Smooth muscle cell (in vitro differentiated cells): Measurements from ENCODE around the gene DGLUCY. TPM values are rescaled to one million over a fixed set of nuclear protein-coding genes. Genes with fewer than 3 reads are reported as not detected.
"Not testable (repeated sequence)": the region's sequence is repeated elsewhere in the genome, so short reads cannot be mapped to it uniquely, and the experiment has no call there.

ENCODE experiments used
- DNase-seq: peaks from one replicate; lab custom pipeline; 2025; ENCODE audit not compliant: unreplicated experiment; lab: John Stamatoyannopoulos, UW
- H2AFZ ChIP-seq: fragments of 200-600 bp; sonication (generic); 2 replicates; pipeline ENCODE4 v1.6.0; 2016; ENCODE audit warnings: antibody characterized with exemption, low read depth, mild to moderate bottlenecking
- H3F3A ChIP-seq: fragments of 200-600 bp; sonication (generic); 2 replicates; pipeline ENCODE4 v1.6.0; 2017; ENCODE audit warnings: antibody characterized with exemption, low read depth
- H3K27ac ChIP-seq: fragments of 200-600 bp; sonication (generic); 2 replicates; pipeline ENCODE4 v1.5.1; 2016; ENCODE audit warnings: low read depth, mild to moderate bottlenecking
- H3K27me3 ChIP-seq: fragments of 200-600 bp; sonication (generic); 2 replicates; pipeline ENCODE4 v1.6.1; 2016; ENCODE audit warnings: low read depth, mild to moderate bottlenecking
- H3K36me3 ChIP-seq: fragments of 200-600 bp; sonication (generic); 2 replicates; pipeline ENCODE4 v1.5.1; 2016; ENCODE audit warnings: low read depth
- H3K4me1 ChIP-seq: fragments of 200-600 bp; sonication (generic); 2 replicates; pipeline ENCODE4 v1.5.1; 2016; ENCODE audit warnings: low read depth
- H3K4me2 ChIP-seq: fragments of 200-600 bp; sonication (generic); 2 replicates; pipeline ENCODE4 v1.6.0; 2016; ENCODE audit warnings: mild to moderate bottlenecking
- H3K4me3 ChIP-seq: fragments of 200-600 bp; sonication (generic); 2 replicates; pipeline ENCODE4 v1.5.1; 2016; ENCODE audit warnings: mild to moderate bottlenecking
- H3K79me2 ChIP-seq: fragments of 200-600 bp; sonication (generic); 2 replicates; pipeline ENCODE4 v1.6.0; 2016; ENCODE audit warnings: low read depth, mild to moderate bottlenecking
- H3K9ac ChIP-seq: fragments of 200-600 bp; sonication (generic); 2 replicates; pipeline ENCODE4 v1.6.0; 2016; ENCODE audit warnings: low read depth
- H3K9me3 ChIP-seq: fragments of 200-600 bp; sonication (generic); replicated peaks from 2 replicates; pipeline ENCODE4 v1.5.1; 2016; ENCODE audit warnings: low read depth
- H4K20me1 ChIP-seq: fragments of 200-600 bp; sonication (generic); 2 replicates; pipeline ENCODE4 v1.6.0; 2016; ENCODE audit warnings: low read depth
- WGBS: methylation state at CpG from one replicate; pipeline ENCODE4 v1.1.7; 2016; ENCODE audit warnings: low lambda C conversion rate; 5-methylcytosine and 5-hydroxymethylcytosine counted together
- polyA plus RNA-seq: library from polyadenylated mRNA; unstranded; fragments of >200 nt; fragmentation: Nextera tagmentation; extraction: Ambion mirVana; gene quantifications from 2 replicates; pipeline ENCODE4 v1.2.1, GENCODE V29; 2016
- total RNA-seq: library from RNA; depleted of rRNA; stranded (reverse); fragments of >200 nt; gene quantifications from 2 replicates; pipeline ENCODE4 v1.2.3, GENCODE V29; 2014
- TF ChIP-seq, protein P1 (sequence below): fragments of 200-600 bp; sonication (generic); IDR thresholded peaks from 2 replicates; pipeline ENCODE4 v1.5.1; 2017; ENCODE audit warnings: borderline replicate concordance, mild to moderate bottlenecking, antibody characterized with exemption; ENCODE audit not compliant: insufficient read depth, poor library complexity, severe bottlenecking

The DGLUCY gene
- total and polyA plus RNA-seq, 2 experiments from 2014 or later, result 9.7 to 11.3 TPM

GRCh38 chr14:91190853-91191252, 77.0 kb downstream of the DGLUCY start:
- 95% methylated on average over 9 of the region's 9 CpGs for WGBS
- no peaks in the 10 kb centered on the region for H3K4me1 ChIP-seq
- H3K79me2 ChIP-seq, result no peaks in the 10 kb centered on the region
- no peak overlapping the region for H3K9ac ChIP-seq
- H3K36me3 ChIP-seq, result no peaks in the 10 kb centered on the region
- H2AFZ ChIP-seq, result no peak overlapping the region
- no peak overlapping the region for H3K27ac ChIP-seq
- TF ChIP-seq, protein P1, sequence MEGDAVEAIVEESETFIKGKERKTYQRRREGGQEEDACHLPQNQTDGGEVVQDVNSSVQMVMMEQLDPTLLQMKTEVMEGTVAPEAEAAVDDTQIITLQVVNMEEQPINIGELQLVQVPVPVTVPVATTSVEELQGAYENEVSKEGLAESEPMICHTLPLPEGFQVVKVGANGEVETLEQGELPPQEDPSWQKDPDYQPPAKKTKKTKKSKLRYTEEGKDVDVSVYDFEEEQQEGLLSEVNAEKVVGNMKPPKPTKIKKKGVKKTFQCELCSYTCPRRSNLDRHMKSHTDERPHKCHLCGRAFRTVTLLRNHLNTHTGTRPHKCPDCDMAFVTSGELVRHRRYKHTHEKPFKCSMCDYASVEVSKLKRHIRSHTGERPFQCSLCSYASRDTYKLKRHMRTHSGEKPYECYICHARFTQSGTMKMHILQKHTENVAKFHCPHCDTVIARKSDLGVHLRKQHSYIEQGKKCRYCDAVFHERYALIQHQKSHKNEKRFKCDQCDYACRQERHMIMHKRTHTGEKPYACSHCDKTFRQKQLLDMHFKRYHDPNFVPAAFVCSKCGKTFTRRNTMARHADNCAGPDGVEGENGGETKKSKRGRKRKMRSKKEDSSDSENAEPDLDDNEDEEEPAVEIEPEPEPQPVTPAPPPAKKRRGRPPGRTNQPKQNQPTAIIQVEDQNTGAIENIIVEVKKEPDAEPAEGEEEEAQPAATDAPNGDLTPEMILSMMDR, result no peak
- no peak overlapping the region for H3K4me3 ChIP-seq
- no peaks in the 10 kb centered on the region for H4K20me1 ChIP-seq
- DNase-seq, result no peak
- H3K27me3 ChIP-seq, result no peaks in the 10 kb centered on the region
- no peak overlapping the region for H3K4me2 ChIP-seq
- H3K9me3 ChIP-seq, result no peaks in the 10 kb centered on the region
- H3F3A ChIP-seq, result no peaks in the 10 kb centered on the region

GRCh38 chr14:91193069-91193468, 79.2 kb downstream of the DGLUCY start:
- Histone ChIP-seq H4K20me1 (no peaks in the 10 kb centered on the region), H3K79me2 (no peaks in the 10 kb centered on the region), H2AFZ (no peak overlapping the region), H3F3A (no peaks in the 10 kb centered on the region), H3K27ac (no peak overlapping the region), H3K27me3 (no peaks in the 10 kb centered on the region), H3K4me3 (no peak overlapping the region), H3K36me3 (no peaks in the 10 kb centered on the region), H3K9ac (no peak overlapping the region), H3K4me2 (no peak overlapping the region), H3K9me3 (no peaks in the 10 kb centered on the region), H3K4me1 (no peaks in the 10 kb centered on the region)
- DNase-seq, result no peak
- 86% methylated on average over 12 of the region's 12 CpGs for WGBS
- TF ChIP-seq, protein P1, result no peak

- TF ChIP-seq, protein P1, result no peak
- no peaks in the 10 kb centered on the region for H4K20me1 ChIP-seq
Measured at GRCh38 chr14:91195881-91196280, 82.0 kb downstream of the DGLUCY start.

GRCh38 chr14:91197631-91198030, 83.8 kb downstream of the DGLUCY start:
- DNase-seq, result no peak
- Histone ChIP-seq H3K4me2 (no peak overlapping the region), H3K4me1 (no peaks in the 10 kb centered on the region), H3K4me3 (no peak overlapping the region), H3K9me3 (no peaks in the 10 kb centered on the region), H4K20me1 (no peaks in the 10 kb centered on the region), H3K36me3 (no peaks in the 10 kb centered on the region), H3F3A (no peaks in the 10 kb centered on the region), H3K27me3 (no peaks in the 10 kb centered on the region), H3K27ac (no peak overlapping the region), H2AFZ (no peak overlapping the region), H3K9ac (no peak overlapping the region), H3K79me2 (no peaks in the 10 kb centered on the region)
- TF ChIP-seq, protein P1, result no peak

More at GRCh38 chr14:91195881-91196280, 82.0 kb downstream of the DGLUCY start:
- Histone ChIP-seq H2AFZ (no peak overlapping the region), H3F3A (no peaks in the 10 kb centered on the region), H3K4me3 (no peak overlapping the region), H3K9me3 (no peaks in the 10 kb centered on the region), H3K79me2 (no peaks in the 10 kb centered on the region), H3K4me1 (no peaks in the 10 kb centered on the region), H3K27ac (no peak overlapping the region), H3K9ac (no peak overlapping the region), H3K27me3 (no peaks in the 10 kb centered on the region), H3K36me3 (no peaks in the 10 kb centered on the region), H3K4me2 (no peak overlapping the region)
- no peak for DNase-seq
- 93% methylated on average over 10 of the region's 10 CpGs for WGBS

GRCh38 chr14:91200802-91201201, 86.9 kb downstream of the DGLUCY start:
- H3K4me3 ChIP-seq, H3K27ac ChIP-seq, H3K4me1 ChIP-seq, H3K4me2 ChIP-seq, H3K9ac ChIP-seq, H2AFZ ChIP-seq, H3F3A ChIP-seq, H4K20me1 ChIP-seq, H3K27me3 ChIP-seq, H3K9me3 ChIP-seq, H3K79me2 ChIP-seq, H3K36me3 ChIP-seq, DNase-seq: not testable (repeated sequence)
- WGBS, result 93% methylated on average over 6 of the region's 6 CpGs
